ENCODE results near the gene BCOR.

GRCh38 chrX:40080894-40081678, 16.7 kb downstream of the BCOR start:
- TF ChIP-seq POLR2A (IDR thresholded peaks at IDR 0.05; ENCODE audit: low read depth, low read length) (no peak), TAF1 (IDR thresholded peaks at IDR 0.05; ENCODE audit: low read depth, low read length) (no peak), POLR2AphosphoS5 (IDR thresholded peaks at IDR 0.05; ENCODE audit: low read depth, low read length) (no peak), PAX5 (IDR thresholded peaks at IDR 0.05; ENCODE audit: insufficient read depth, low read length, severe bottlenecking) (no peak), SPI1 (IDR thresholded peaks at IDR 0.05; ENCODE audit: low read depth, low read length) (no peak)

All from GM12891 (cell line).